Right cardiac atrium (tissue), 5 donors: Measurements from ENCODE around the gene EEPD1. TPM values are rescaled to one million over a fixed set of nuclear protein-coding genes. Genes with fewer than 3 reads are reported as not detected.
"Not testable (repeated sequence)": the region's sequence is repeated elsewhere in the genome, so short reads cannot be mapped to it uniquely, and the experiment has no call there.

Experiments used
- ATAC-seq, 2 donors: fragments of 200-7000 bp; cut with Tn5 transposase; one replicate each; pipeline versions ENCODE4 v1.8.0 to v1.9.1; 2020; ENCODE audit warnings: moderate library complexity in 2 of 2, mild to moderate bottlenecking in 1 of 2
- DNase-seq, 3 donors: peaks; one replicate each; pipeline ENCODE4 v3.0.0-alpha.2; 2020
- H3K27ac ChIP-seq: one replicate; pipeline ENCODE4 v1.5.1; 2013; ENCODE audit warnings: mild to moderate bottlenecking, low read length, control low read depth, moderate library complexity
- H3K27me3 ChIP-seq: one replicate; pipeline ENCODE4 v1.6.1; 2013; ENCODE audit not compliant: control insufficient read depth, insufficient read depth
- H3K4me1 ChIP-seq: one replicate; pipeline ENCODE4 v1.6.1; 2013; ENCODE audit warnings: low read length; ENCODE audit not compliant: control insufficient read depth, insufficient read depth
- H3K4me3 ChIP-seq: one replicate; pipeline ENCODE4 v1.5.1; 2013; ENCODE audit warnings: low read length, control low read depth
- H3K9me3 ChIP-seq: one replicate; pipeline ENCODE4 v1.6.1; 2013; ENCODE audit warnings: low read length; ENCODE audit not compliant: control insufficient read depth
- WGBS: extraction: QIAGEN DNeasy Blood & Tissue Kit; methylation state at CpG from one replicate; pipeline ENCODE4 v1.1.7; 2013; 5-methylcytosine and 5-hydroxymethylcytosine counted together
- intact Hi-C, 4 donors: fragments of 100-400 bp; cut with DNase I; formaldehyde crosslinking; loops; one replicate each; pipeline versions ENCODE4 v1.11.0 to v1.14.0; 2022 to 2023
- polyA plus RNA-seq: library from polyadenylated mRNA; stranded (reverse); fragments of 200-250 nt; gene quantifications from one replicate; pipeline ENCODE4 v1.2.3, GENCODE V29; 2013
- total RNA-seq, 4 donors: library from RNA; stranded (reverse); fragmentation: NEBNext Ultra II Directional; extraction: Animal tissue kit (Norgen Biotek cat#: 25700); gene quantifications; one replicate each; pipeline ENCODE4 v1.2.1, GENCODE V29; 2021
- donor health status: healthy with polysubstance abuse.
- donor health status: DM: no; HTN: yes; CAD: no.
- donor health status: DM: no; HTN: no; CAD: no.
- donor health status: DM: no; HTN: yes; CAD: no; lungs with severe emphysema.
- donor health status: DM: yes; HTN: yes; CAD: no.

The EEPD1 gene
- total and polyA plus RNA-seq, 5 donors: 3.0 to 7.8 (median 4.4) TPM

- 43% methylated on average over 9 of the region's 9 CpGs for WGBS
- peak overlapping the region; percentile 80 for H3K27ac ChIP-seq
- no peaks in the 10 kb centered on the region for H3K27me3 ChIP-seq
- ATAC-seq (peak; percentile 64 to 88), DNase-seq (peak; percentile 80 to 82 (median 81))
- intact Hi-C loops: loop anchor here in 1 of 4 donors (10.0 kb wide), 1 partner anchor 61 kb away; no protein-coding TSS in a partner anchor
- no peaks in the 10 kb centered on the region for H3K9me3 ChIP-seq
- H3K4me3 ChIP-seq: no peak overlapping the region
- H3K4me1 ChIP-seq: peaks cover 20% of the 10 kb centered on the region
These were observed 37.4 kb upstream of the EEPD1 start for GRCh38 chr7:36115448-36116321.

GRCh38 chr7:36116347-36117202 is 36.5 kb upstream of the EEPD1 start:
- no peaks in the 10 kb centered on the region for H3K9me3 ChIP-seq
- H3K4me3 ChIP-seq: no peak overlapping the region
- H3K27ac ChIP-seq: no peak overlapping the region
- peaks cover 20% of the 10 kb centered on the region for H3K4me1 ChIP-seq
- no peak for ATAC-seq
- H3K27me3 ChIP-seq: no peaks in the 10 kb centered on the region
- 50% methylated on average over 5 of the region's 5 CpGs for WGBS
- intact Hi-C loops: loop anchor here in 1 of 4 donors (10.0 kb wide), 1 partner anchor 62 kb away; no protein-coding TSS in a partner anchor
- no peak for DNase-seq

- ATAC-seq (no peak), DNase-seq (no peak)
- no peak overlapping the region for H3K4me3 ChIP-seq
- H3K27ac ChIP-seq: no peak overlapping the region
- no peaks in the 10 kb centered on the region for H3K27me3 ChIP-seq
- H3K4me1 ChIP-seq: peaks cover 20% of the 10 kb centered on the region
- intact Hi-C loops: loop anchor here in 1 of 4 donors (10.0 kb wide), 1 partner anchor 63 kb away; no protein-coding TSS in a partner anchor
- WGBS: 76% methylated on average over 6 of the region's 6 CpGs
- H3K9me3 ChIP-seq: no peaks in the 10 kb centered on the region
These were observed 35.7 kb upstream of the EEPD1 start for GRCh38 chr7:36117203-36117840.

DNA sequence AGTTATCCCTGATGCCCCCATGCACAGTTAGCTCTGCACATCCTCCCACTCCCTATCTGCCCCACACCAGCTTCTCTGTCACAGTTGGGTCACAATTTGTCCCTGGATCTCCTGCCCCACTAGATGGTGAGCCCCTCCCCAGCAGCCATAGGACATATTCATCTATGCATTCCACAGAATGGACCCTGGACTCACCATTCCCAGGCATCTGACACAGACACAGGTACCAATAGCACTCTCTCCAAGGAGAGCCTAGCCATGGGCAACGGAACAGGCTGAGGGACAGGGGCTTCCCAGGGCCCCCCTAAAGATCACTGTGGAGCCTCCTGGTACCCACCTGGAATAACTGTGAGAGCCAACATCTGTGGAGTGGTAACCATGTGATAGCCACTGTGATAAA is 34.7 kb upstream of the EEPD1 start:
- Histone ChIP-seq H3K4me1 (peaks cover 17% of the 10 kb centered on the region), H3K4me3 (no peak overlapping the region), H3K27ac (no peak overlapping the region), H3K27me3 (no peaks in the 10 kb centered on the region), H3K9me3 (no peaks in the 10 kb centered on the region)
- 98% methylated on average over 1 of the region's 1 CpG for WGBS
- intact Hi-C loops: loop anchor here in 1 of 4 donors (10.0 kb wide), 1 partner anchor 64 kb away; no protein-coding TSS in a partner anchor
- DNase-seq: no peak
- ATAC-seq: no peak

GRCh38 chr7:36119005-36119706 is 33.9 kb upstream of the EEPD1 start:
- Histone ChIP-seq H3K4me1 (peaks cover 17% of the 10 kb centered on the region), H3K4me3 (no peak overlapping the region), H3K27me3 (no peaks in the 10 kb centered on the region), H3K27ac (no peak overlapping the region), H3K9me3 (no peaks in the 10 kb centered on the region)
- no peak for DNase-seq
- 52% methylated on average over 6 of the region's 6 CpGs for WGBS
- intact Hi-C loops: loop anchor here in 1 of 4 donors (10.0 kb wide), 1 partner anchor 64 kb away; no protein-coding TSS in a partner anchor
- ATAC-seq: peak; percentile 75 to 79

DNA sequence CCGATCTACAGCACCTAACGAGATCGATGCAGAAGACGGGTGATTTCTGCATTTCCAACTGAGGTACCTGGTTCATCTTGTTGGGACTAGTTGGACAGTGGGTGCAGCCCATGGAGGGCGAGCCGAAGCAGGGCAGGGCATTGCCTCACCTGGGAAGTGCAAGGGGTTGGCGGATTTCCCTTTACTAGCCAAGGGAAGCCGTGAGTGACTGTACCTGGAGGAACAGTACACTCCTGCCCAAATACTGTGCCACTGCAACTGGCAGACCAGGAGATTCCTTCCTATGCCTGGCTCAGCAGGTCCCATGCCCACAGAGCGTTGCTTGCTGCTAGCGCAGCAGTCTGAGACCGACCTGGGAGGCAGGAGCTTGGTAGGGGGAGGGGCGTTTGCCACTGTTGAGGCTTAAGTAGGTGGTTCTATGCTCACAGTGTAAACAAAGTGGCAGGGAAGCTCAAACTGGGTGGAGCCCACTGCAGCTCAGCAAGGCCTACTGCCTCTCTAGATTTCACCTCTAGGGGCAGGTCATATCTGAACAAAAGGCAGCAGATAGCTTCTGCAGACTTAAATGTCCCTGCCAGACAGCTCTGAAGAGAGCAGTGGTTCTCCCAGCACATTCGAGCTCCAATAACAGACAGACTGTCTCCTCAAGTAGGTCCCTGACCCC is 32.9 kb upstream of the EEPD1 start:
- not testable (repeated sequence) for H3K4me3 ChIP-seq, H3K9me3 ChIP-seq, DNase-seq, H3K27ac ChIP-seq, H3K27me3 ChIP-seq, ATAC-seq
- H3K4me1 ChIP-seq: peaks cover 17% of the 10 kb centered on the region
- intact Hi-C loops: loop anchor here in 1 of 4 donors (10.0 kb wide), 1 partner anchor 65 kb away; no protein-coding TSS in a partner anchor
- 83% methylated on average over 13 of the region's 13 CpGs for WGBS

- ATAC-seq, intact Hi-C loops: not testable (repeated sequence)
These were observed 27.4 kb upstream of the EEPD1 start for GRCh38 chr7:36125630-36126029.

GRCh38 chr7:36127075-36127740 is 25.8 kb upstream of the EEPD1 start:
- WGBS: 72% methylated on average over 4 of the region's 4 CpGs
- DNase-seq (no peak), ATAC-seq (peak; percentile 44 to 52)
- Histone ChIP-seq H3K9me3 (no peaks in the 10 kb centered on the region), H3K27ac (peak overlapping the region; percentile 75), H3K4me1 (peaks cover 10% of the 10 kb centered on the region), H3K27me3 (no peaks in the 10 kb centered on the region), H3K4me3 (no peak overlapping the region)
- intact Hi-C loops: no loop called here

More at GRCh38 chr7:36125630-36126029, 27.4 kb upstream of the EEPD1 start:
- not testable (repeated sequence) for H3K4me3 ChIP-seq, H3K27ac ChIP-seq, H3K4me1 ChIP-seq, DNase-seq, H3K9me3 ChIP-seq, H3K27me3 ChIP-seq
- 98% methylated on average over 2 of the region's 2 CpGs for WGBS

- 21% methylated on average over 10 of the region's 10 CpGs for WGBS
- ATAC-seq: peak; percentile 93 to 95
- Histone ChIP-seq H3K4me3 (no peak overlapping the region), H3K9me3 (no peaks in the 10 kb centered on the region), H3K27me3 (no peaks in the 10 kb centered on the region), H3K27ac (peak overlapping the region; percentile 70), H3K4me1 (peaks cover 10% of the 10 kb centered on the region)
- peak; percentile 88 to 92 (median 88) for DNase-seq
- intact Hi-C loops: no loop called here
These were observed 24.5 kb upstream of the EEPD1 start for GRCh38 chr7:36128448-36129047.
